Naive thymus-derived CD4-positive, alpha-beta T cell (primary cell): ENCODE results near the gene RPS3. TPM values are rescaled to one million over a fixed set of nuclear protein-coding genes. Genes with fewer than 3 reads are reported as not detected.

Experiments used
- ATAC-seq: fragments of 150-1000 bp; cut with Tn5 transposase; 2 replicates; pipeline ENCODE4 v1.10.0; 2021; ENCODE audit warnings: mild to moderate bottlenecking, moderate library complexity
- CTCF ChIA-PET: fragments of 350-600 bp; sonication (Branson Sonifier 250); formaldehyde crosslinking; loops from one replicate; lab custom pipeline; 2021; ENCODE audit warnings: antibody characterized with exemption; lab: Charles Lee
- POLR2A ChIA-PET: fragments of 350-600 bp; sonication (Branson Sonifier 250); formaldehyde crosslinking; loops from one replicate; lab custom pipeline; 2021; ENCODE audit warnings: antibody characterized with exemption, inconsistent platforms; lab: Charles Lee
- DNase-seq, 9 donors: peaks; one replicate each; pipeline versions ENCODE4 v3.0.0 to v3.0.0-alpha.2; 2020 to 2022; ENCODE audit warnings: mixed read lengths in 1 of 9
- H3K27ac ChIP-seq: one replicate; pipeline ENCODE4 v1.7.0; 2013; ENCODE audit warnings: mild to moderate bottlenecking, low read depth, low read length, moderate library complexity
- H3K27me3 ChIP-seq, 2 donors: one replicate each; pipeline ENCODE4 v1.7.0; 2013; ENCODE audit warnings: low read length in 2 of 2, mild to moderate bottlenecking in 2 of 2, moderate library complexity in 2 of 2; ENCODE audit not compliant: control insufficient read depth in 2 of 2, insufficient read depth in 2 of 2
- H3K36me3 ChIP-seq, 3 experiments: 1 replicate in 2 of 3; 2 replicates in 1 of 3; pipeline ENCODE4 v1.7.0; 2013; ENCODE audit warnings: low read length in 3 of 3, mild to moderate bottlenecking in 3 of 3, moderate library complexity in 1 of 3; ENCODE audit not compliant: insufficient read depth in 3 of 3, control insufficient read depth in 2 of 3
- H3K4me1 ChIP-seq, 2 donors: one replicate each; pipeline ENCODE4 v1.7.0; 2013; ENCODE audit warnings: low read length in 2 of 2, mild to moderate bottlenecking in 2 of 2, moderate library complexity in 1 of 2; ENCODE audit not compliant: control insufficient read depth in 2 of 2, insufficient read depth in 2 of 2
- H3K4me3 ChIP-seq: 2 replicates; pipeline ENCODE4 v1.7.0; 2013; ENCODE audit warnings: mild to moderate bottlenecking, low read length
- H3K9me3 ChIP-seq, 3 experiments: 1 replicate in 2 of 3; 2 replicates in 1 of 3; pipeline ENCODE4 v1.7.0; 2013; ENCODE audit warnings: low read length in 3 of 3; ENCODE audit not compliant: control insufficient read depth in 2 of 3
- H3K27ac Mint-ChIP-seq, 9 donors: one replicate each; pipeline ENCODE4 v1.8.0; 2020 to 2022; ENCODE audit warnings: mixed read lengths in 9 of 9, mild to moderate bottlenecking in 8 of 9, moderate library complexity in 5 of 9, inconsistent platforms in 2 of 9
- H3K27me3 Mint-ChIP-seq, 5 donors: one replicate each; pipeline ENCODE4 v1.8.0; 2021 to 2022; ENCODE audit warnings: mixed read lengths in 5 of 5, mild to moderate bottlenecking in 1 of 5
- H3K36me3 Mint-ChIP-seq, 5 donors: one replicate each; pipeline ENCODE4 v1.8.0; 2020 to 2022; ENCODE audit warnings: mixed read lengths in 5 of 5, mild to moderate bottlenecking in 3 of 5, inconsistent platforms in 1 of 5
- H3K4me1 Mint-ChIP-seq, 7 donors: one replicate each; pipeline ENCODE4 v1.8.0; 2020 to 2022; ENCODE audit warnings: mixed read lengths in 7 of 7, mild to moderate bottlenecking in 3 of 7, inconsistent platforms in 1 of 7
- H3K4me3 Mint-ChIP-seq, 10 donors: one replicate each; pipeline ENCODE4 v1.8.0; 2020 to 2022; ENCODE audit warnings: mild to moderate bottlenecking in 10 of 10, mixed read lengths in 10 of 10, moderate library complexity in 6 of 10, inconsistent platforms in 2 of 10
- H3K9me3 Mint-ChIP-seq, 11 donors: one replicate each; pipeline ENCODE4 v1.8.0; 2020 to 2022; ENCODE audit warnings: mixed read lengths in 11 of 11, mild to moderate bottlenecking in 4 of 11, inconsistent platforms in 1 of 11, moderate library complexity in 1 of 11
- intact Hi-C, 2 donors: fragments of 100-400 bp; cut with micrococcal nuclease; formaldehyde crosslinking; loops; one replicate each; pipeline ENCODE4 v1.15.1; 2023
- polyA plus RNA-seq, 2 donors: library from polyadenylated mRNA; unstranded; fragments of 300-500 nt; fragmentation: Illumina TruSeq; gene quantifications; one replicate each; pipeline ENCODE4 v1.2.3, GENCODE V29; 2021
- total RNA-seq, 6 experiments: library from RNA in 5 of 6; stranded (reverse) in 5 of 6; gene quantifications; 1 replicate in 5 of 6; 2 replicates in 1 of 6; pipeline ENCODE4 v1.2.3 and lab custom pipeline; 2021 to 2026

Gene RPS3
- total and polyA plus RNA-seq, 7 experiments from 2014 or later, result 3,135 to 7,167 (median 5,170) TPM

DNA sequence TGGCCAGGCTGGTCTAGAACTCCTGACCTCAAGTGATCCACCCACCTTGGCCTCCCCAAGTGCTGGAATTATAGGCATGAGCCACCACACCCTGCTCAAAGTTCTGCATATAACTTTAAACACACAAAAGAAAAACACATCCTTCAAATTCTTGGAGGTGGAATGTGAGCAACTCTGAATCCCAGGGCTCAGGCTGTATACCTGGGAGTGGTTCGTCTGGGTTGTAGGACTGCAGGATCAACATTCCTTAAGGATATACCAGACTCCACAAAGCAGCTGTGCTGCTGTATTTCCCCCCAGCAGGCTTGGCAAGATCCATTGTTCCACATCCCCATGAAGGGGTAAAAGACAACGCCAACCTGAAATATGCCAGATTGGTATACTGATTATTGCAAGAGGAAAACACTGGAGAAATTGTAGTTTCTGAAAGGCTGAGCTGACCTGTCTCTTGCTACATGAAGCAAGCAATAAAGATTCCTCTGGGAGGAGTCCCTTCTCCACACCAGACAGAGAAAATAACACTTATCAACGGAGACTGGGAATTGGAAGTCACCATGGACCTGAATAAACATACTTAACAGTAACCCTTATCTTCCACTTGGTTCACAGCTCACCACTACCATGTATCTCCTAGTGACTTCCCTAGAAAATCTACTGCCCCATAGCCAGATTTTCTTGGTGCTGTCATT, 12.2 kb upstream of the RPS3 start:
- intact Hi-C loops, result no loop called here

DNA sequence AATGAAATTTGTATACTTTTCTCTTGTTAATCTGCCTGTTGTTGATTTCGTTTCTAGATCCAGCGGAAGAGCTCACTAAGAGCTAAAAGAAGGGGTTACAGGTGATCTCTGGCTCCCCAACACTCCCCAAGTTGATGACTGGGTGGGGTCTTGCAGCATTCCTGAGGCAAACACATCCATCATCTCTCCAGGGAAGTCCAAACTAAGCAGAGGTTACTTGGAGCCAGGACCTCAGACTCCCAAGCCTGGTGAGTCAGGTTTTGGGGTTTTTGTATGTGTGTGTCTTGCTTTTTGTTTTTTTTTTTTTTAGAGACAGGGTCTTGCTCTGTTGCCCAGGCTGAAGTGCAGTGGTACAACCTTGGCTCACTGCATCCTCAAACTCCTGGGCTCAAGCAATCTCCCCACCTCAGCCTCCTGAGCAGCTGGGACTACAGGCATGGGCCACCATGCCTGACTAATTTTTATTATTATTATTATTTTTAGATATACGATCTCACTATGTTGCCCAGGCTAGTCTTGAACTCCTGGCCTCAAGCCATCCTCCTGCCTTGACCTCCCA, 11.5 kb upstream of the RPS3 start:
- Mint-ChIP-seq H3K4me3 (no peak overlapping the region), H3K36me3 (no peaks in the 10 kb centered on the region), H3K4me1 (peaks cover 16 to 20% (median 19%) of the 10 kb centered on the region in 7 donors), H3K27me3 (peaks cover 0 to 20% (median 0%) of the 10 kb centered on the region in 5 donors), H3K27ac (no peak overlapping the region), H3K9me3 (no peaks in the 10 kb centered on the region)
- DNase-seq, result no peak
- Histone ChIP-seq H3K27ac (no peak overlapping the region), H3K9me3 (no peaks in the 10 kb centered on the region), H3K36me3 (no peaks in the 10 kb centered on the region), H3K27me3 (no peaks in the 10 kb centered on the region), H3K4me1 (peaks cover 10 to 17% of the 10 kb centered on the region in 2 donors), H3K4me3 (no peak overlapping the region)
- ATAC-seq, result no peak
- intact Hi-C loops, result loop anchor here (1.0 kb wide), 5 partner anchors 11 to 189 kb away; partner anchors contain the start of gene RPS3 (in 1 of the 2)
- CTCF ChIA-PET, result interaction anchor here (0.5 to 16.2 kb wide), 16 partner anchors 9 to 1508 kb away, joined by 3 to 416 read pairs (median 4); partner anchors contain the start of gene ARRB1
- POLR2A ChIA-PET, result interaction anchor here (0.6 to 4.1 kb wide), 7 partner anchors 10 to 145 kb away, joined by 3 to 15 read pairs (median 4); partner anchors contain the start of gene RPS3

More for the DNA sequence above, 12.2 kb upstream of the RPS3 start:
- no peaks in the 10 kb centered on the region for H3K27me3 ChIP-seq
- Mint-ChIP-seq H3K27ac (no peak overlapping the region), H3K36me3 (no peaks in the 10 kb centered on the region), H3K4me1 (peaks cover 16 to 24% (median 20%) of the 10 kb centered on the region in 7 donors), H3K4me3 (no peak overlapping the region), H3K27me3 (peaks cover 0 to 20% (median 0%) of the 10 kb centered on the region in 5 donors), H3K9me3 (no peaks in the 10 kb centered on the region)
- no peak for ATAC-seq
- H3K4me3 ChIP-seq, result no peak overlapping the region
- no peak for DNase-seq
- no peaks in the 10 kb centered on the region for H3K36me3 ChIP-seq
- H3K9me3 ChIP-seq, result no peaks in the 10 kb centered on the region
- H3K27ac ChIP-seq, result no peak overlapping the region
- peaks cover 10 to 17% of the 10 kb centered on the region in 2 donors for H3K4me1 ChIP-seq
- POLR2A ChIA-PET, result interaction anchor here (0.7 to 7.0 kb wide), 6 partner anchors 13 to 116 kb away, joined by 3 to 119 read pairs (median 12); partner anchors contain the start of gene RPS3
- CTCF ChIA-PET, result interaction anchor here (0.7 to 16.2 kb wide), 6 partner anchors 11 to 1279 kb away, joined by 3 to 416 read pairs (median 10); partner anchors contain the start of gene ARRB1

- H3K4me1 ChIP-seq, result peaks cover 5 to 10% of the 10 kb centered on the region in 2 donors
- CTCF ChIA-PET, result interaction anchor here (0.5 to 16.2 kb wide), 19 partner anchors 8 to 247 kb away, joined by 3 to 416 read pairs (median 5); partner anchors contain the start of gene ARRB1
- Mint-ChIP-seq H3K9me3 (no peaks in the 10 kb centered on the region), H3K4me1 (peaks cover 10 to 13% (median 12%) of the 10 kb centered on the region in 7 donors), H3K27ac (no peak overlapping the region), H3K4me3 (no peak overlapping the region), H3K27me3 (peaks cover 0 to 22% (median 0%) of the 10 kb centered on the region in 5 donors), H3K36me3 (no peaks in the 10 kb centered on the region)
- DNase-seq (peak; percentile 23 to 74 (median 64)), ATAC-seq (peak; percentile 92)
- H3K36me3 ChIP-seq, result no peaks in the 10 kb centered on the region
- no peak overlapping the region for H3K27ac ChIP-seq
- intact Hi-C loops, result loop anchor here (1.0 kb wide), 5 partner anchors 11 to 189 kb away; partner anchors contain the start of gene RPS3 (in 1 of the 2)
- POLR2A ChIA-PET, result interaction anchor here (0.6 to 4.1 kb wide), 6 partner anchors 9 to 144 kb away, joined by 3 to 15 read pairs (median 7); partner anchors contain the start of gene RPS3
- H3K4me3 ChIP-seq, result no peak overlapping the region
- no peaks in the 10 kb centered on the region for H3K27me3 ChIP-seq
- H3K9me3 ChIP-seq, result no peaks in the 10 kb centered on the region
Observed at GRCh38 chr11:75388386-75389275, 10.7 kb upstream of the RPS3 start.

GRCh38 chr11:75389276-75389605, 10.1 kb upstream of the RPS3 start:
- Mint-ChIP-seq H3K4me1 (peaks cover 5 to 7% (median 6%) of the 10 kb centered on the region in 7 donors), H3K4me3 (no peak overlapping the region), H3K27me3 (peaks cover 0 to 22% (median 0%) of the 10 kb centered on the region in 5 donors), H3K9me3 (no peaks in the 10 kb centered on the region), H3K27ac (no peak overlapping the region), H3K36me3 (no peaks in the 10 kb centered on the region)
- Histone ChIP-seq H3K4me3 (no peak overlapping the region), H3K4me1 (peaks cover 3 to 4% of the 10 kb centered on the region in 2 donors), H3K27me3 (no peaks in the 10 kb centered on the region), H3K36me3 (no peaks in the 10 kb centered on the region), H3K9me3 (no peaks in the 10 kb centered on the region), H3K27ac (no peak overlapping the region)
- CTCF ChIA-PET, result interaction anchor here (1.1 to 16.2 kb wide), 13 partner anchors 9 to 248 kb away, joined by 3 to 416 read pairs (median 6); no protein-coding TSS in a partner anchor
- DNase-seq (no peak), ATAC-seq (no peak)
- intact Hi-C loops, result no loop called here
- POLR2A ChIA-PET, result interaction anchor here (1.0 to 4.1 kb wide), 3 partner anchors 11 to 142 kb away, joined by 3 to 15 read pairs (median 15); partner anchors contain the start of gene RPS3

DNA sequence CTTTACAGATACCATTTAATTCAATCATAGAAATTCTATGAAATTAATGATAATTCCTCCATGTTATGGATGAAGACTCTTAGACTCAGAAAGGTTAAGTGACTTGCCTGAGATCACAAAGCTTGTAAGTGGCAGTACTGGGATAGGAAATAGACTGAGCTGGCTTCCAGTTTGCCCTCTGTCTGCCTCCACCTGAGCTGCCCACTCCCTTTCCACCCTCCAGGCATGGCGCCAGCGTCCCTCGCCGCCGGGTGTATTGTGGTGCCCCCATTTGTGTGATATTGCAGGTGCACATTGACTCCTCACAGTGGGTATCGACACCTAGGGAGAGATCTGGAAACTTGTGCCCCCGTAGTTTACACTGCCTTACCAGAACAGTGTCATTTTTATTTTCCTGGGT, 9.4 kb upstream of the RPS3 start:
- H3K36me3 Mint-ChIP-seq, result no peaks in the 10 kb centered on the region
- H3K27me3 Mint-ChIP-seq, result peaks cover 0 to 24% (median 0%) of the 10 kb centered on the region in 5 donors
- ChIA-PET CTCF (interaction anchor here (0.7 to 16.2 kb wide), 7 partner anchors 8 to 483 kb away, joined by 3 to 416 read pairs (median 8); no protein-coding TSS in a partner anchor), POLR2A (interaction anchor here (1.0 to 4.1 kb wide), 2 partner anchors 10 to 143 kb away, joined by 3 to 15 read pairs; partner anchors contain the start of gene RPS3)
- intact Hi-C loops, result loop anchor here in 1 of 2 donors (10.0 kb wide), 1 partner anchor 425 kb away; the partner anchor contains the start of gene UVRAG
- Histone ChIP-seq H3K36me3 (no peaks in the 10 kb centered on the region), H3K27ac (no peak overlapping the region), H3K4me3 (no peak overlapping the region), H3K4me1 (peaks cover 0 to 3% of the 10 kb centered on the region in 2 donors), H3K9me3 (no peaks in the 10 kb centered on the region), H3K27me3 (no peaks in the 10 kb centered on the region)
- no peak overlapping the region for H3K4me3 Mint-ChIP-seq
- no peaks in the 10 kb centered on the region for H3K9me3 Mint-ChIP-seq
- DNase-seq (no peak), ATAC-seq (no peak)
- H3K27ac Mint-ChIP-seq, result no peak overlapping the region
- H3K4me1 Mint-ChIP-seq, result peaks cover 0 to under 1% (median 0%) of the 10 kb centered on the region in 7 donors
